ENCODE measurements around the gene CXCR3.
A peak's percentile ranks its signal among the peaks of the same experiment; 100 is the strongest.

Gene CXCR3

DNA sequence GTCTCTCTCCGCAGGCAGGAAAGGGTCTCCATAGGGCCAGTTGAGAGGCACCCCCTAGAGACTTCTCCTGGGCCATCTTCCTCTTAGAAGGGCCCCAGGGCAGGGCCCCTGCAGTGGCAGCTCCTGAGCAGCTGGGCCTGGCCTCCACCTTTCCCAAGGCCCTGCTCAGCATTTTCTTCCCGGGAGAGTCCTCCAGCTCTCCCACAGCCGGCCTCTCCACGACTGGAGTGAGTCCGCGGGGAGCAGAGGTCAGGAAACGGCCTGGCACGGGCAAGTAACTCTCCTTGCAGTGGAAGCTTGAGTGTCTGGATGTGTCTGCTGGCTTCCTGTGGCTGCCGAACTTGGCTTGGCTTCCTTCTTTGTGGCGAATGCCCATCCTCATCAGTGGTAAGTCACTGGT is 47.4 kb upstream of the CXCR3 start:
- TF ChIP-seq CREB1 (IDR thresholded peaks at IDR 0.05; ENCODE audit: low read depth) (no peak), FOXM1 (IDR thresholded peaks at IDR 0.05; ENCODE audit: borderline replicate concordance, low read depth) (no peak), RAD21 (IDR thresholded peaks at IDR 0.05; ENCODE audit: low read depth) (no peak), ZBTB7A (IDR thresholded peaks at IDR 0.05; ENCODE audit: low read depth) (no peak), USF1 (IDR thresholded peaks at IDR 0.05) (no peak), TAF1 (IDR thresholded peaks at IDR 0.05; ENCODE audit: low read depth) (no peak), MAX (IDR thresholded peaks at IDR 0.05) (no peak), CEBPB (IDR thresholded peaks at IDR 0.05) (no peak), TEAD4 (IDR thresholded peaks at IDR 0.05) (no peak), EGR1 (IDR thresholded peaks at IDR 0.05) (no peak), YY1 (IDR thresholded peaks at IDR 0.05; ENCODE audit: low read depth) (no peak), TCF12 (IDR thresholded peaks at IDR 0.05; ENCODE audit: low read depth) (no peak), EP300 (IDR thresholded peaks at IDR 0.05; ENCODE audit: borderline replicate concordance) (no peak)
- TF ChIP-seq, protein P1, sequence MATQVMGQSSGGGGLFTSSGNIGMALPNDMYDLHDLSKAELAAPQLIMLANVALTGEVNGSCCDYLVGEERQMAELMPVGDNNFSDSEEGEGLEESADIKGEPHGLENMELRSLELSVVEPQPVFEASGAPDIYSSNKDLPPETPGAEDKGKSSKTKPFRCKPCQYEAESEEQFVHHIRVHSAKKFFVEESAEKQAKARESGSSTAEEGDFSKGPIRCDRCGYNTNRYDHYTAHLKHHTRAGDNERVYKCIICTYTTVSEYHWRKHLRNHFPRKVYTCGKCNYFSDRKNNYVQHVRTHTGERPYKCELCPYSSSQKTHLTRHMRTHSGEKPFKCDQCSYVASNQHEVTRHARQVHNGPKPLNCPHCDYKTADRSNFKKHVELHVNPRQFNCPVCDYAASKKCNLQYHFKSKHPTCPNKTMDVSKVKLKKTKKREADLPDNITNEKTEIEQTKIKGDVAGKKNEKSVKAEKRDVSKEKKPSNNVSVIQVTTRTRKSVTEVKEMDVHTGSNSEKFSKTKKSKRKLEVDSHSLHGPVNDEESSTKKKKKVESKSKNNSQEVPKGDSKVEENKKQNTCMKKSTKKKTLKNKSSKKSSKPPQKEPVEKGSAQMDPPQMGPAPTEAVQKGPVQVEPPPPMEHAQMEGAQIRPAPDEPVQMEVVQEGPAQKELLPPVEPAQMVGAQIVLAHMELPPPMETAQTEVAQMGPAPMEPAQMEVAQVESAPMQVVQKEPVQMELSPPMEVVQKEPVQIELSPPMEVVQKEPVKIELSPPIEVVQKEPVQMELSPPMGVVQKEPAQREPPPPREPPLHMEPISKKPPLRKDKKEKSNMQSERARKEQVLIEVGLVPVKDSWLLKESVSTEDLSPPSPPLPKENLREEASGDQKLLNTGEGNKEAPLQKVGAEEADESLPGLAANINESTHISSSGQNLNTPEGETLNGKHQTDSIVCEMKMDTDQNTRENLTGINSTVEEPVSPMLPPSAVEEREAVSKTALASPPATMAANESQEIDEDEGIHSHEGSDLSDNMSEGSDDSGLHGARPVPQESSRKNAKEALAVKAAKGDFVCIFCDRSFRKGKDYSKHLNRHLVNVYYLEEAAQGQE (IDR thresholded peaks at IDR 0.05; ENCODE audit: low read depth) = no peak

- TF ChIP-seq NFIC (IDR thresholded peaks at IDR 0.05) (no peak), TCF12 (IDR thresholded peaks at IDR 0.05; ENCODE audit: low read depth) (no peak), CREB1 (IDR thresholded peaks at IDR 0.05; ENCODE audit: low read depth) (no peak), USF1 (IDR thresholded peaks at IDR 0.05) (no peak), RAD21 (IDR thresholded peaks at IDR 0.05; ENCODE audit: low read depth) (no peak), TEAD4 (IDR thresholded peaks at IDR 0.05) (no peak), ZBTB7A (IDR thresholded peaks at IDR 0.05; ENCODE audit: low read depth) (no peak), MAX (IDR thresholded peaks at IDR 0.05) (no peak), EP300 (IDR thresholded peaks at IDR 0.05; ENCODE audit: borderline replicate concordance) (no peak), EGR1 (IDR thresholded peaks at IDR 0.05) (no peak), FOXM1 (IDR thresholded peaks at IDR 0.05; ENCODE audit: borderline replicate concordance, low read depth) (no peak), YY1 (IDR thresholded peaks at IDR 0.05; ENCODE audit: low read depth) (no peak), CEBPB (IDR thresholded peaks at IDR 0.05) (no peak), TAF1 (IDR thresholded peaks at IDR 0.05; ENCODE audit: low read depth) (no peak)
- TF ChIP-seq, protein P1 (IDR thresholded peaks at IDR 0.05; ENCODE audit: low read depth) = no peak
These were observed 46.7 kb upstream of the CXCR3 start for GRCh38 chrX:71664889-71665491.

GRCh38 chrX:71664202-71664601 is 45.9 kb upstream of the CXCR3 start:
- TF ChIP-seq RAD21 (IDR thresholded peaks at IDR 0.05; ENCODE audit: low read depth) = peak; percentile 33; the same call in 1 of the 2 replicates

GRCh38 chrX:71661919-71662318 is 43.6 kb upstream of the CXCR3 start:
- no peak for TF ChIP-seq RAD21 (IDR thresholded peaks at IDR 0.05; ENCODE audit: low read depth)
- no peak for TF ChIP-seq EP300 (IDR thresholded peaks at IDR 0.05; ENCODE audit: borderline replicate concordance)
- no peak for TF ChIP-seq NFIC (IDR thresholded peaks at IDR 0.05)

DNA sequence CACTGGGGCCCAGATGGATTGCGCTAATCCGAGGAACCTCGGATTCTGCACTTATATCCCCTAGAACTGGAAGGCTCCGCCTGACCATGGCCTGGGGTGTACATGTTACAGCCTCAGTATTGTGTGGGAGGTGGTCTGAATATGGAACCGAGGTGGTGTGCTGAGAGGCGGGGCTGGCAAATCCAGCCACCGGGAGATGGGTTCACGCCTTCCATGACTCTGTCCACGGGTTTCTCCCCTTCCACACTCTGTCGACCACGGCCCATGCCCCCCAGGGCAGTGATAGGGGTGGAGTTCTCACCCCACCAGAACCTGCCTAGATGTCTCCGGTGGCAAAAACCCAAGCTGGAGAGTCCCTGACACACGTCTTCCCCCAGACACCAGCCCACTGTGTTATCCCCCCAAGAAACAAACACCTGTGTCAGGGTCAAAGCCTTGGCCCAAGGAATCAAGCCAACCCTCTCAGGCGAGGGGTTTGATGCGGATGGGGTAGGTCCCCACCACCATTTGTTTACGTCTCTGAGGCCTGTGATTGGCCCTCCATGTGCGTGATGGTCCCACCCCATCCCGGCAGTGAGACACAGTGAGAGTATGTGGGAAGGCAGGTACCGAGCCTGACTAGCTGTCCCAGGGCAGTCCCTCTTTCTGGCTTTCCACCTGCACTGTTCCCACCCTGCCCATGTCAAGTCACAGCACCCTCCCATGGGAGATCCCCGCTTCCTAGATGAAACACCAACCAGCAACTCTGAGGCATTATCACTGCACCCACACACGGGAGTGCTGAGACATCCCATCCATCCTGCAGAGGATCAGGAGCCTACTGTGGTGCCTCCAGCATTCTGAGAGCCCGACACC is 42.5 kb upstream of the CXCR3 start:
- TF ChIP-seq, protein P1 (IDR thresholded peaks at IDR 0.05; ENCODE audit: low read depth) = no peak
- TF ChIP-seq RAD21 (IDR thresholded peaks at IDR 0.05; ENCODE audit: low read depth) (no peak), TAF1 (IDR thresholded peaks at IDR 0.05; ENCODE audit: low read depth) (no peak), FOXM1 (IDR thresholded peaks at IDR 0.05; ENCODE audit: borderline replicate concordance, low read depth) (no peak), ZBTB7A (IDR thresholded peaks at IDR 0.05; ENCODE audit: low read depth) (no peak)

All from Ishikawa (cell line).